ENCODE measurements around the gene VAMP5.
"Not testable (repeated sequence)": the region's sequence is repeated elsewhere in the genome, so short reads cannot be mapped to it uniquely, and the experiment has no call there.

VAMP5 gene

GRCh38 chr2:85542777-85543176, 41.5 kb upstream of the VAMP5 start:
- H3K27me3 ChIP-seq (ENCODE audit: control insufficient read depth in 1 of 2, insufficient read depth in 2 of 2, low read length in 2 of 2): no peaks in the 10 kb centered on the region
- no peaks in the 10 kb centered on the region for H3K9me3 ChIP-seq (ENCODE audit: control insufficient read depth in 2 of 2, low read length in 2 of 2)
- H3K4me1 ChIP-seq (ENCODE audit: control insufficient read depth, insufficient read depth, low read length): peaks cover 48% of the 10 kb centered on the region
- no peak overlapping the region for H3K9ac ChIP-seq (ENCODE audit: low read length in 2 of 2)
- H3K4me3 ChIP-seq (ENCODE audit: low read length in 2 of 2): no peak overlapping the region
- H3K36me3 ChIP-seq (ENCODE audit: control insufficient read depth in 2 of 2, insufficient read depth in 2 of 2, low read length in 2 of 2): peaks cover 30 to 32% of the 10 kb centered on the region in 2 donors
- H3K27ac ChIP-seq (ENCODE audit: low read length): peak overlapping the region; percentile 12

- peak overlapping the region; percentile 24 for H3K27ac ChIP-seq (ENCODE audit: low read length)
- peaks cover 47% of the 10 kb centered on the region for H3K4me1 ChIP-seq (ENCODE audit: control insufficient read depth, insufficient read depth, low read length)
- not testable (repeated sequence) for H3K9me3 ChIP-seq (ENCODE audit: control insufficient read depth in 2 of 2, low read length in 2 of 2); H3K4me3 ChIP-seq (ENCODE audit: low read length in 2 of 2); H3K27me3 ChIP-seq (ENCODE audit: control insufficient read depth in 1 of 2, insufficient read depth in 2 of 2, low read length in 2 of 2); H3K9ac ChIP-seq (ENCODE audit: low read length in 2 of 2)
- peaks cover 30 to 32% of the 10 kb centered on the region in 2 donors for H3K36me3 ChIP-seq (ENCODE audit: control insufficient read depth in 2 of 2, insufficient read depth in 2 of 2, low read length in 2 of 2)
Measured at GRCh38 chr2:85544254-85544691, 40.0 kb upstream of the VAMP5 start.

GRCh38 chr2:85544915-85545779, 39.1 kb upstream of the VAMP5 start:
- peak overlapping the region; percentile 13 for H3K27ac ChIP-seq (ENCODE audit: low read length)
- not testable (repeated sequence) for H3K9me3 ChIP-seq (ENCODE audit: control insufficient read depth in 2 of 2, low read length in 2 of 2); H3K27me3 ChIP-seq (ENCODE audit: control insufficient read depth in 1 of 2, insufficient read depth in 2 of 2, low read length in 2 of 2); H3K4me3 ChIP-seq (ENCODE audit: low read length in 2 of 2); H3K9ac ChIP-seq (ENCODE audit: low read length in 2 of 2)
- H3K36me3 ChIP-seq (ENCODE audit: control insufficient read depth in 2 of 2, insufficient read depth in 2 of 2, low read length in 2 of 2): peaks cover 33 to 37% of the 10 kb centered on the region in 2 donors
- H3K4me1 ChIP-seq (ENCODE audit: control insufficient read depth, insufficient read depth, low read length): peaks cover 42% of the 10 kb centered on the region

DNA sequence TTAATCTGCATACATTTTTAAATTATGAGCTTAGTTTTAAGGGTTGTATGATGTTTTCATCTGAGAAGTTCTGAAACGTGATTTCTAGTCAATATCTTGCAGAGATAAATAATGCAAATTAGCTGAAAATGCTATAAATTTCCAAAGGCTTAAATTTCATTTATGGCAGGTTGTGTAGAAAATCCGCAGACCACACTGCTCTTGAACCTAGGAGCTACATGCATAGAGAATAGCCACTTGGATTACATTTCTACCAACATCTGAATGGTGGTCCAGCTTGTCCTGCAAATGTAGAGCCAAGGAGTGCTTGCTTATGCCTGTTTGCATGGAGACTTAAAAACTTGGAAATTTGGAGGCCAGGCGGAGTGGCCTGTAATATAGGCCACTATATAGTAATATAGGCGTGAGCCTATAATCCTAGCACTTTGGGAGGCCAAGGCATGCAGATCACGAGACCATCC, 38.4 kb upstream of the VAMP5 start:
- H3K9ac ChIP-seq (ENCODE audit: low read length in 2 of 2): no peak overlapping the region
- peaks cover 41% of the 10 kb centered on the region for H3K4me1 ChIP-seq (ENCODE audit: control insufficient read depth, insufficient read depth, low read length)
- H3K27ac ChIP-seq (ENCODE audit: low read length): no peak overlapping the region
- no peaks in the 10 kb centered on the region for H3K27me3 ChIP-seq (ENCODE audit: control insufficient read depth in 1 of 2, insufficient read depth in 2 of 2, low read length in 2 of 2)
- peaks cover 39 to 43% of the 10 kb centered on the region in 2 donors for H3K36me3 ChIP-seq (ENCODE audit: control insufficient read depth in 2 of 2, insufficient read depth in 2 of 2, low read length in 2 of 2)
- no peak overlapping the region for H3K4me3 ChIP-seq (ENCODE audit: low read length in 2 of 2)
- no peaks in the 10 kb centered on the region for H3K9me3 ChIP-seq (ENCODE audit: control insufficient read depth in 2 of 2, low read length in 2 of 2)

GRCh38 chr2:85547089-85547858, 37.0 kb upstream of the VAMP5 start:
- H3K27ac ChIP-seq (ENCODE audit: low read length): peak overlapping the region; percentile 31
- H3K9me3 ChIP-seq (ENCODE audit: control insufficient read depth in 2 of 2, low read length in 2 of 2): no peaks in the 10 kb centered on the region

DNA sequence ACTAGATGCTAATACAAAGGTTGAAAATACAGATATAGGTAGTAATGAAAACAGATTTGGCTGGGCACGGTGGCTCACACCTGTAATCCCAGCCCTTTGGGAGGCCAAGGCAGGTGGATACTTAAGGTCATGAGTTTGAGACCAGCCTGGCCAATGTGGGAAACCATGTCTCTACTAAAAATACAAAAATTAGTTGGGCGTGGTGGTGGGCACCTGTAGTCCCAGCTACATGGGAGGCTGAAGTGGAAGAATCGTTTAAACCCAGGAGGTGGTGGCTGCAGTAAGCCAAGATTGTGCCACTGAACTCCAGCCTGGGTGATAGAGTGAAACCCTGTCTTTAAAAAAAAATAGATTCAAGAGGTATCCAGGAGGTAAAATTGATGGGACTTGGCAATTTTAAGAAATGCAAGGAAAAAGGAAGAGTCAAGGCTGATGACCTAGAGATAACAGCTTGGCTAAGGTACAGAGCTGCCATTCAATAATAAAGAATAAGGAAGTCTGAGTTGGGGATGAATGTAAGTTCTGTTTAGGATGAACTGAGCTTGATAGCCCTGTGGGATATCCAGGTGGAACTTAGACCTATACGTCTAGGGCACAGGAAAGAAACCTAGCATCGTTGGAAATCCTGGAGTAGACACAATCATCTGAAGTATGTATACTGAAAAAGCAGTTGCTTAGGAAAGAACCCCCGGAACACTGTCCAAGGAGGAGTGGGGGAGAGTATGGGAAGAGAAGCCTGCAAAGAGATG, 36.2 kb upstream of the VAMP5 start:
- H3K27me3 ChIP-seq (ENCODE audit: control insufficient read depth in 1 of 2, insufficient read depth in 2 of 2, low read length in 2 of 2): no peaks in the 10 kb centered on the region
- H3K4me1 ChIP-seq (ENCODE audit: control insufficient read depth, insufficient read depth, low read length): peaks cover 23% of the 10 kb centered on the region
- peaks cover 31 to 43% of the 10 kb centered on the region in 2 donors for H3K36me3 ChIP-seq (ENCODE audit: control insufficient read depth in 2 of 2, insufficient read depth in 2 of 2, low read length in 2 of 2)
- H3K9me3 ChIP-seq (ENCODE audit: control insufficient read depth in 2 of 2, low read length in 2 of 2): no peaks in the 10 kb centered on the region
- H3K27ac ChIP-seq (ENCODE audit: low read length): peak overlapping the region; percentile 31
- H3K4me3 ChIP-seq (ENCODE audit: low read length in 2 of 2): no peak overlapping the region
- no peak overlapping the region for H3K9ac ChIP-seq (ENCODE audit: low read length in 2 of 2)

More at GRCh38 chr2:85547089-85547858, 37.0 kb upstream of the VAMP5 start:
- no peak overlapping the region for H3K4me3 ChIP-seq (ENCODE audit: low read length in 2 of 2)
- H3K36me3 ChIP-seq (ENCODE audit: control insufficient read depth in 2 of 2, insufficient read depth in 2 of 2, low read length in 2 of 2): peaks cover 33 to 43% of the 10 kb centered on the region in 2 donors
- H3K27me3 ChIP-seq (ENCODE audit: control insufficient read depth in 1 of 2, insufficient read depth in 2 of 2, low read length in 2 of 2): no peaks in the 10 kb centered on the region
- H3K9ac ChIP-seq (ENCODE audit: low read length in 2 of 2): no peak overlapping the region
- H3K4me1 ChIP-seq (ENCODE audit: control insufficient read depth, insufficient read depth, low read length): peaks cover 29% of the 10 kb centered on the region

GRCh38 chr2:85548608-85548900, 35.7 kb upstream of the VAMP5 start:
- Histone ChIP-seq H3K9ac (ENCODE audit: low read length in 2 of 2) (no peak overlapping the region), H3K27ac (ENCODE audit: low read length) (no peak overlapping the region), H3K4me1 (ENCODE audit: control insufficient read depth, insufficient read depth, low read length) (peaks cover 19% of the 10 kb centered on the region), H3K36me3 (ENCODE audit: control insufficient read depth in 2 of 2, insufficient read depth in 2 of 2, low read length in 2 of 2) (peaks cover 32 to 44% of the 10 kb centered on the region in 2 donors), H3K27me3 (ENCODE audit: control insufficient read depth in 1 of 2, insufficient read depth in 2 of 2, low read length in 2 of 2) (no peaks in the 10 kb centered on the region), H3K9me3 (ENCODE audit: control insufficient read depth in 2 of 2, low read length in 2 of 2) (no peaks in the 10 kb centered on the region), H3K4me3 (ENCODE audit: low read length in 2 of 2) (no peak overlapping the region)

GRCh38 chr2:85549095-85549494, 35.1 kb upstream of the VAMP5 start:
- H3K4me1 ChIP-seq (ENCODE audit: control insufficient read depth, insufficient read depth, low read length): peaks cover 14% of the 10 kb centered on the region
- H3K4me3 ChIP-seq (ENCODE audit: low read length in 2 of 2): no peak overlapping the region
- peaks cover 37 to 46% of the 10 kb centered on the region in 2 donors for H3K36me3 ChIP-seq (ENCODE audit: control insufficient read depth in 2 of 2, insufficient read depth in 2 of 2, low read length in 2 of 2)
- H3K9ac ChIP-seq (ENCODE audit: low read length in 2 of 2): no peak overlapping the region
- H3K27me3 ChIP-seq (ENCODE audit: control insufficient read depth in 1 of 2, insufficient read depth in 2 of 2, low read length in 2 of 2): no peaks in the 10 kb centered on the region
- H3K9me3 ChIP-seq (ENCODE audit: control insufficient read depth in 2 of 2, low read length in 2 of 2): no peaks in the 10 kb centered on the region
- H3K27ac ChIP-seq (ENCODE audit: low read length): no peak overlapping the region

DNA sequence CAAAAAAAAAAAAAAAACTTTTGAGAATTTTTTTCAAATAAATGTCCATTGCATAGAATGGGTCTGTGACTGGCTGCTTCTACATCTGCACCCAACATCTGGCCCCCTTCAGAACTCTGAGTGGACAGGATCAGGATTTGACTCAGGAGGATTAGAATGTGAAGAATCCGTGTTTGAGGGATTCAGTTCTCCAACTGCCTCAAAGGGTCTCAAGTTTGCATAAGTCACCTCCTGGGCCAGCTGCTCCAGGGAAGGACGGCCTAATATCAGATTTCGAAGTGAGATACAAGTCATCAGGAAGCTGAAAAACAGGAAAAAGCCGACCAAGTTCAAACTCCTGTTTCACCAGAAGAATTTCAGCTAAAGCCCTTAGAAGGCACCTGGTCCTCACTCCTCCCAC, 34.4 kb upstream of the VAMP5 start:
- Histone ChIP-seq H3K9me3 (ENCODE audit: control insufficient read depth in 2 of 2, low read length in 2 of 2) (no peaks in the 10 kb centered on the region), H3K27ac (ENCODE audit: low read length) (no peak overlapping the region), H3K27me3 (ENCODE audit: control insufficient read depth in 1 of 2, insufficient read depth in 2 of 2, low read length in 2 of 2) (no peaks in the 10 kb centered on the region), H3K9ac (ENCODE audit: low read length in 2 of 2) (no peak overlapping the region), H3K36me3 (ENCODE audit: control insufficient read depth in 2 of 2, insufficient read depth in 2 of 2, low read length in 2 of 2) (peaks cover 44 to 49% of the 10 kb centered on the region in 2 donors), H3K4me3 (ENCODE audit: low read length in 2 of 2) (no peak overlapping the region), H3K4me1 (ENCODE audit: control insufficient read depth, insufficient read depth, low read length) (peaks cover 7% of the 10 kb centered on the region)

DNA sequence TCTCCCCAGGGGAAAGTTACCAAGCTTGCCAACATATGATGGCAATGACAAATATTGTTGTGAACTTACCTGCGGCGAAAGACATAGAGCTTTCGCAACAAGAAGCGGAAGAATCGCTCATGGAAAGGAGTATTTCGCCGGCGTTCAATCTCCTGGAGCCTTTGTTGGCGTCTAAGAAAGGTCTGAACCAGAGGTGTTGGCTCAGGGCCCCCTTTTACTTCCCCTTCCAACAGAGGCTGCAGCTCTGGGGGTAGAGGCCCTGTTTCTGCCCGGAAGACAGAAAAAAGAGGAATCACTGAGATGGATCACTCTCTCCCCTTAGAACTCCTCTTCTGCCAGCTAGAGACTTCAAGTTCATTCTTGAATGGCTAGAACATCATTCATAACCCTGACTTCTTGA, 33.7 kb upstream of the VAMP5 start:
- Histone ChIP-seq H3K4me1 (ENCODE audit: control insufficient read depth, insufficient read depth, low read length) (peaks cover 2% of the 10 kb centered on the region), H3K36me3 (ENCODE audit: control insufficient read depth in 2 of 2, insufficient read depth in 2 of 2, low read length in 2 of 2) (peaks cover 48 to 54% of the 10 kb centered on the region in 2 donors), H3K9ac (ENCODE audit: low read length in 2 of 2) (no peak overlapping the region), H3K9me3 (ENCODE audit: control insufficient read depth in 2 of 2, low read length in 2 of 2) (no peaks in the 10 kb centered on the region), H3K4me3 (ENCODE audit: low read length in 2 of 2) (no peak overlapping the region), H3K27me3 (ENCODE audit: control insufficient read depth in 1 of 2, insufficient read depth in 2 of 2, low read length in 2 of 2) (no peaks in the 10 kb centered on the region), H3K27ac (ENCODE audit: low read length) (no peak overlapping the region)

Data from stomach smooth muscle (tissue), 2 donors.